ENCODE data around the gene TCF4. TPM values are rescaled to one million over a fixed set of nuclear protein-coding genes. Genes with fewer than 3 reads are reported as not detected.
A peak's percentile ranks its signal among the peaks of the same experiment; 100 is the strongest.

Gene TCF4
- total RNA-seq, 1 donor from 2014 or later: 175 TPM

- no peaks in the 10 kb centered on the region for H3K36me3 Mint-ChIP-seq (ENCODE audit: low read depth, unreplicated experiment)
- H3K4me1 Mint-ChIP-seq (ENCODE audit: unreplicated experiment): peaks cover 43% of the 10 kb centered on the region
- H3K4me3 Mint-ChIP-seq (ENCODE audit: unreplicated experiment): no peak overlapping the region
Observed at GRCh38 chr18:55396267-55396905, 191.6 kb downstream of the TCF4 start.

DNA sequence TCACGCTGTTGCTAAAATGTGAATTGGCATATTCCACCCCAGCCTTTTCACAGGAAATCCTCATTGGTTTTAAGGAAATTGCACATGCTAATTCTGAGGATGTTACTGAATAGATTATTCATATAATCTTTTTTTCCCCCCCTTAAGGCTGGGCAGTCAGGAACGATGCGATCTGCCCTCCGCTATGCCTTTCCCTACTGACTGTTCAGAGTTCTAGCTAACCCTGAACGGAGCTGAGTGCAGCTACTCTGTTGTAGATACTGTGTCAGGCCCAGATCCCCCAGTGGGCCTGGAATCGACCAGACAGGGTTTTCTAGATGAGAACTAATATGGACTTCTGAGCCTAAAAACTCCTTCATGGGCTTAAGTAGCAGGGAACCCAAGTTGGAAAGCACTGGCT lies 192.2 kb downstream of the TCF4 start:
- H3K27me3 Mint-ChIP-seq (ENCODE audit: unreplicated experiment): peaks cover 4% of the 10 kb centered on the region
- peak overlapping the region; percentile 52 for H3K27ac Mint-ChIP-seq (ENCODE audit: unreplicated experiment)
- H3K9me3 Mint-ChIP-seq (ENCODE audit: unreplicated experiment): no peaks in the 10 kb centered on the region
- TF ChIP-seq, protein P1, sequence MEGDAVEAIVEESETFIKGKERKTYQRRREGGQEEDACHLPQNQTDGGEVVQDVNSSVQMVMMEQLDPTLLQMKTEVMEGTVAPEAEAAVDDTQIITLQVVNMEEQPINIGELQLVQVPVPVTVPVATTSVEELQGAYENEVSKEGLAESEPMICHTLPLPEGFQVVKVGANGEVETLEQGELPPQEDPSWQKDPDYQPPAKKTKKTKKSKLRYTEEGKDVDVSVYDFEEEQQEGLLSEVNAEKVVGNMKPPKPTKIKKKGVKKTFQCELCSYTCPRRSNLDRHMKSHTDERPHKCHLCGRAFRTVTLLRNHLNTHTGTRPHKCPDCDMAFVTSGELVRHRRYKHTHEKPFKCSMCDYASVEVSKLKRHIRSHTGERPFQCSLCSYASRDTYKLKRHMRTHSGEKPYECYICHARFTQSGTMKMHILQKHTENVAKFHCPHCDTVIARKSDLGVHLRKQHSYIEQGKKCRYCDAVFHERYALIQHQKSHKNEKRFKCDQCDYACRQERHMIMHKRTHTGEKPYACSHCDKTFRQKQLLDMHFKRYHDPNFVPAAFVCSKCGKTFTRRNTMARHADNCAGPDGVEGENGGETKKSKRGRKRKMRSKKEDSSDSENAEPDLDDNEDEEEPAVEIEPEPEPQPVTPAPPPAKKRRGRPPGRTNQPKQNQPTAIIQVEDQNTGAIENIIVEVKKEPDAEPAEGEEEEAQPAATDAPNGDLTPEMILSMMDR (IDR thresholded peaks at IDR 0.05; ENCODE audit: unreplicated experiment): no peak
- no peak for DNase-seq (ENCODE audit: low spot score)
- H3K4me3 Mint-ChIP-seq (ENCODE audit: unreplicated experiment): no peak overlapping the region
- no peaks in the 10 kb centered on the region for H3K36me3 Mint-ChIP-seq (ENCODE audit: low read depth, unreplicated experiment)
- peaks cover 37% of the 10 kb centered on the region for H3K4me1 Mint-ChIP-seq (ENCODE audit: unreplicated experiment)

More at GRCh38 chr18:55396267-55396905, 191.6 kb downstream of the TCF4 start:
- Mint-ChIP-seq H3K27me3 (ENCODE audit: unreplicated experiment) (peaks cover 4% of the 10 kb centered on the region), H3K9me3 (ENCODE audit: unreplicated experiment) (no peaks in the 10 kb centered on the region), H3K27ac (ENCODE audit: unreplicated experiment) (no peak overlapping the region)
- DNase-seq (ENCODE audit: low spot score): no peak
- TF ChIP-seq, protein P1 (IDR thresholded peaks at IDR 0.05; ENCODE audit: unreplicated experiment): no peak

DNA sequence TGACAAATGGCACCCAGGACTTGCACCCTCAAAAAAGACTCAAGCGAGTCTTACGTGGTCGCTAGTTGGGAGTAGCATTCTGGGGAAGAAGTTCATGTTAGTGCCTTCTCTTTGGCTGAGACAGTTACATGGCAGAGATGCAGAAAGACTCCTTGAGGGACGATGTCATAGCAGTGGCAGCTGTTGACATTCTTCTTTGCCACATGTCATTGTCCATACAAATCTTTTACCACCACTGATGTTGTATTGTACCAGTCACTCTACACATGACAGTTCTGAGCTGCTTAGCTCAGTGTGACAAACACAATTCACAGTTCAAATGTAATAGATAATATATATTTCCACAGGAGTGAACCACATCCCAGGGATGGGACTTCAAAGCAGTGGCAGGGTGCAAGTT lies 197.1 kb downstream of the TCF4 start:
- peaks cover 32% of the 10 kb centered on the region for H3K4me1 Mint-ChIP-seq (ENCODE audit: unreplicated experiment)
- H3K4me3 Mint-ChIP-seq (ENCODE audit: unreplicated experiment): no peak overlapping the region
- peaks cover 2% of the 10 kb centered on the region for H3K27me3 Mint-ChIP-seq (ENCODE audit: unreplicated experiment)
- TF ChIP-seq, protein P1 (IDR thresholded peaks at IDR 0.05; ENCODE audit: unreplicated experiment): no peak
- H3K9me3 Mint-ChIP-seq (ENCODE audit: unreplicated experiment): no peaks in the 10 kb centered on the region
- DNase-seq (ENCODE audit: low spot score): no peak
- H3K27ac Mint-ChIP-seq (ENCODE audit: unreplicated experiment): no peak overlapping the region
- peaks cover 5% of the 10 kb centered on the region for H3K36me3 Mint-ChIP-seq (ENCODE audit: low read depth, unreplicated experiment)

- Mint-ChIP-seq H3K4me1 (ENCODE audit: unreplicated experiment) (peaks cover 46% of the 10 kb centered on the region), H3K4me3 (ENCODE audit: unreplicated experiment) (no peak overlapping the region), H3K9me3 (ENCODE audit: unreplicated experiment) (no peaks in the 10 kb centered on the region), H3K27ac (ENCODE audit: unreplicated experiment) (peak overlapping the region; percentile 92), H3K36me3 (ENCODE audit: low read depth, unreplicated experiment) (peaks cover 11% of the 10 kb centered on the region), H3K27me3 (ENCODE audit: unreplicated experiment) (peaks cover 13% of the 10 kb centered on the region)
- TF ChIP-seq, protein P1 (IDR thresholded peaks at IDR 0.05; ENCODE audit: unreplicated experiment): no peak
- DNase-seq (ENCODE audit: low spot score): peak; percentile 27
Observed at GRCh38 chr18:55387139-55387984, 200.6 kb downstream of the TCF4 start.

GRCh38 chr18:55386545-55386944 lies 201.4 kb downstream of the TCF4 start:
- peak overlapping the region; percentile 92 for H3K27ac Mint-ChIP-seq (ENCODE audit: unreplicated experiment)
- peaks cover 46% of the 10 kb centered on the region for H3K4me1 Mint-ChIP-seq (ENCODE audit: unreplicated experiment)
- peaks cover 11% of the 10 kb centered on the region for H3K36me3 Mint-ChIP-seq (ENCODE audit: low read depth, unreplicated experiment)
- TF ChIP-seq, protein P1 (IDR thresholded peaks at IDR 0.05; ENCODE audit: unreplicated experiment): no peak
- H3K27me3 Mint-ChIP-seq (ENCODE audit: unreplicated experiment): peaks cover 13% of the 10 kb centered on the region
- no peak for DNase-seq (ENCODE audit: low spot score)
- H3K4me3 Mint-ChIP-seq (ENCODE audit: unreplicated experiment): no peak overlapping the region
- no peaks in the 10 kb centered on the region for H3K9me3 Mint-ChIP-seq (ENCODE audit: unreplicated experiment)

Measured in endothelial cell (in vitro differentiated cells).